GM19455 (cell line): ENCODE data around the gene DMAC1.

Experiments used
- ATAC-seq: cut with Tn5 transposase; IDR thresholded peaks from one replicate; pipeline ENCODE4 v1.9.1; 2021; ENCODE audit not compliant: unreplicated experiment

Gene DMAC1

GRCh38 chr9:7799234-7799943, at the start of gene DMAC1:
TSS of gene DMAC1 (minus strand) at chr9:7799778. CDS start at chr9:7799734, 44 bp downstream.
- ATAC-seq: peak; percentile 94

GRCh38 chr9:7849362-7849761, 49.8 kb upstream of the DMAC1 start:
- ATAC-seq: no peak

- no peak for ATAC-seq
Measured at GRCh38 chr9:7848498-7848897, 48.9 kb upstream of the DMAC1 start.

- peak; percentile 61 for ATAC-seq
Measured at GRCh38 chr9:7844242-7844641, 44.7 kb upstream of the DMAC1 start.

GRCh38 chr9:7841831-7842230, 42.3 kb upstream of the DMAC1 start:
- ATAC-seq: no peak

GRCh38 chr9:7834531-7834930, 35.0 kb upstream of the DMAC1 start:
- ATAC-seq: no peak

- no peak for ATAC-seq
Measured at GRCh38 chr9:7828334-7828733, 28.8 kb upstream of the DMAC1 start.

GRCh38 chr9:7827792-7828191, 28.2 kb upstream of the DMAC1 start:
- no peak for ATAC-seq

- no peak for ATAC-seq
Measured at GRCh38 chr9:7827056-7827455, 27.5 kb upstream of the DMAC1 start.

GRCh38 chr9:7823651-7824050, 24.1 kb upstream of the DMAC1 start:
- no peak for ATAC-seq

GRCh38 chr9:7819984-7820383, 20.4 kb upstream of the DMAC1 start:
- ATAC-seq: no peak

GRCh38 chr9:7816021-7816420, 16.4 kb upstream of the DMAC1 start:
- ATAC-seq: no peak

- ATAC-seq: no peak
Measured at GRCh38 chr9:7813030-7813429, 13.5 kb upstream of the DMAC1 start.

GRCh38 chr9:7811677-7812076, 12.1 kb upstream of the DMAC1 start:
- ATAC-seq: no peak

- no peak for ATAC-seq
Measured at GRCh38 chr9:7802666-7803065, 3.1 kb upstream of the DMAC1 start.

- peak; percentile 1 for ATAC-seq
Measured at GRCh38 chr9:7799944-7800285, 337 bp upstream of the DMAC1 start.

GRCh38 chr9:7794196-7794595, 5.4 kb downstream of the DMAC1 start:
- no peak for ATAC-seq

- no peak for ATAC-seq
Measured at GRCh38 chr9:7791394-7791793, 8.2 kb downstream of the DMAC1 start.

- ATAC-seq: no peak
Measured at GRCh38 chr9:7790819-7791182, 8.8 kb downstream of the DMAC1 start.

GRCh38 chr9:7790022-7790818, 9.4 kb downstream of the DMAC1 start:
- ATAC-seq: no peak

GRCh38 chr9:7788772-7789171, 10.8 kb downstream of the DMAC1 start:
- ATAC-seq: no peak

- no peak for ATAC-seq
Measured at GRCh38 chr9:7785813-7786212, 13.8 kb downstream of the DMAC1 start.

- no peak for ATAC-seq
Measured at GRCh38 chr9:7784472-7784871, 15.1 kb downstream of the DMAC1 start.
